Measurements from ENCODE around the gene GART. TPM values are rescaled to one million over a fixed set of nuclear protein-coding genes. Genes with fewer than 3 reads are reported as not detected.

GART gene
- total RNA-seq, 1 experiment from 2014 or later, result 241 TPM

DNA sequence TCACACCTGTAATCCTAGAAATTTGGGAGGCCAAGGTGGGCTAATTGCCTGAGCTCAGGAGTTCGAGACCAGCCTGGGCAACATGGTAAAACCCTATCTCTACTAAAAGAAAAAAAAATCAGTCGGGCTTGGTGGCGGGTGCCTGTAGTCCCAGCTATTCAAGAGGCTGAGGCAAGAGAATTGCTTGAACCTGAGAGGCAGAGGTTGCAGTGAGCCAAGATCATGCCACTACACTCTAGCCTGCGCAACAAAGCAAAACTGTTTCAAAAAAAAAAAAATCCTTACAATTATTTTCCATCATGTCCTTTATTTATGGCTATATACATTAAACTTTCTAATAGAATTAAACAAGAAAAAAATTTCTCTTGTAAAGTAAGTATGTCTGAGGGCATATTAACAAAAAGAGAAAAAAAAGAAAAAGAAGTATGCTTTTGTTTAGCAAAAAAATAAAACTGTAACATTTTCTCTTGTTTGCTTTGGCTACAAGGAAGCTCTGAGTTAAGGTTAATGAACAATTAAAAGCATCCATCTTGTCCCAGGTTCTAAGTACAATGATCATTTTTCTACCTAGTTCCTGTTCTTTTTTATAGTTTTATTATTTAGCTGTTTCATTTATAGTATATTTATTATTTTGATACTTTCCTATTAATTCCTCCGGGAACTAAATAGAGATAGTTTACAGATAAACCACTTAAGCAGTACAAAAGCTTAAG is 80.2 kb downstream of the GART start:
- no TSS peak for BruUV-seq (replicated peaks)
- no peaks in the 10 kb centered on the region; a peak in 1 of 4 replicates for H3K36me3 ChIP-seq (ENCODE audit: control insufficient read depth in 1 of 2, insufficient read depth in 2 of 2, low read length in 2 of 2)
- H4K20me1 ChIP-seq (ENCODE audit: insufficient read depth), result no peaks in the 10 kb centered on the region
- no peak for DNase-seq (ENCODE audit: low read depth, low spot score)
- no peak for ATAC-seq
- no peak overlapping the region for H3K27ac ChIP-seq (ENCODE audit: low read depth, low read length)
- no peaks in the 10 kb centered on the region for H3K79me2 ChIP-seq (ENCODE audit: insufficient read depth, low read length)
- CTCF ChIA-PET, result interaction anchor here (1.4 kb wide), 1 partner anchor 144 kb away, joined by 3 read pairs; no protein-coding TSS in a partner anchor
- POLR2A ChIA-PET, result interaction anchor here (1.6 kb wide), 1 partner anchor 18 kb away, joined by 4 read pairs; the partner anchor contains the start of gene TMEM50B
- H3K4me2 ChIP-seq (ENCODE audit: low read length), result no peak overlapping the region
- RAD21 ChIA-PET (ENCODE audit: low non-redundant PET in 1 of 2, low total read pairs in 2 of 2, uncharacterized antibody in 2 of 2, unreplicated experiment in 2 of 2), result no interaction called here
- H3K27me3 ChIP-seq (ENCODE audit: insufficient read depth, low read length), result no peaks in the 10 kb centered on the region
- H3K4me3 ChIP-seq (replicated peaks in 1 of 2; ENCODE audit: low read depth in 1 of 2, low read length in 2 of 2), result no peak overlapping the region
- TF ChIP-seq EZH2phosphoT487 (IDR thresholded peaks at IDR 0.05; ENCODE audit: borderline replicate concordance) (no peak), ZFX (IDR thresholded peaks at IDR 0.05) (no peak), CBX3 (IDR thresholded peaks at IDR 0.05; ENCODE audit: low read depth) (no peak), FOSL1 (IDR thresholded peaks at IDR 0.05; ENCODE audit: low read depth) (no peak), CTCF (IDR thresholded peaks at IDR 0.05 in 2 of 3, conservative IDR thresholded peaks at IDR 0.05 in 1 of 3; ENCODE audit: borderline replicate concordance in 1 of 3, insufficient read depth in 1 of 3, low read depth in 2 of 3, low read length in 2 of 3) (no peak), JUND (IDR thresholded peaks at IDR 0.05) (no peak), POLR2A (IDR thresholded peaks at IDR 0.05; ENCODE audit: borderline replicate concordance, extremely low read depth, insufficient read depth, insufficient read length) (no peak), SRF (IDR thresholded peaks at IDR 0.05; ENCODE audit: low read depth) (no peak), ATF3 (IDR thresholded peaks at IDR 0.05) (no peak), RAD21 (IDR thresholded peaks at IDR 0.05; ENCODE audit: low read depth) (no peak), CEBPB (IDR thresholded peaks at IDR 0.05; ENCODE audit: low read depth) (no peak), TCF7L2 (IDR thresholded peaks at IDR 0.05; ENCODE audit: borderline replicate concordance, extremely low read depth, insufficient read depth, insufficient read length) (no peak)
- TF ChIP-seq, protein P1, sequence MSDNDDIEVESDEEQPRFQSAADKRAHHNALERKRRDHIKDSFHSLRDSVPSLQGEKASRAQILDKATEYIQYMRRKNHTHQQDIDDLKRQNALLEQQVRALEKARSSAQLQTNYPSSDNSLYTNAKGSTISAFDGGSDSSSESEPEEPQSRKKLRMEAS (IDR thresholded peaks at IDR 0.05), result no peak
- TF ChIP-seq, protein P2, sequence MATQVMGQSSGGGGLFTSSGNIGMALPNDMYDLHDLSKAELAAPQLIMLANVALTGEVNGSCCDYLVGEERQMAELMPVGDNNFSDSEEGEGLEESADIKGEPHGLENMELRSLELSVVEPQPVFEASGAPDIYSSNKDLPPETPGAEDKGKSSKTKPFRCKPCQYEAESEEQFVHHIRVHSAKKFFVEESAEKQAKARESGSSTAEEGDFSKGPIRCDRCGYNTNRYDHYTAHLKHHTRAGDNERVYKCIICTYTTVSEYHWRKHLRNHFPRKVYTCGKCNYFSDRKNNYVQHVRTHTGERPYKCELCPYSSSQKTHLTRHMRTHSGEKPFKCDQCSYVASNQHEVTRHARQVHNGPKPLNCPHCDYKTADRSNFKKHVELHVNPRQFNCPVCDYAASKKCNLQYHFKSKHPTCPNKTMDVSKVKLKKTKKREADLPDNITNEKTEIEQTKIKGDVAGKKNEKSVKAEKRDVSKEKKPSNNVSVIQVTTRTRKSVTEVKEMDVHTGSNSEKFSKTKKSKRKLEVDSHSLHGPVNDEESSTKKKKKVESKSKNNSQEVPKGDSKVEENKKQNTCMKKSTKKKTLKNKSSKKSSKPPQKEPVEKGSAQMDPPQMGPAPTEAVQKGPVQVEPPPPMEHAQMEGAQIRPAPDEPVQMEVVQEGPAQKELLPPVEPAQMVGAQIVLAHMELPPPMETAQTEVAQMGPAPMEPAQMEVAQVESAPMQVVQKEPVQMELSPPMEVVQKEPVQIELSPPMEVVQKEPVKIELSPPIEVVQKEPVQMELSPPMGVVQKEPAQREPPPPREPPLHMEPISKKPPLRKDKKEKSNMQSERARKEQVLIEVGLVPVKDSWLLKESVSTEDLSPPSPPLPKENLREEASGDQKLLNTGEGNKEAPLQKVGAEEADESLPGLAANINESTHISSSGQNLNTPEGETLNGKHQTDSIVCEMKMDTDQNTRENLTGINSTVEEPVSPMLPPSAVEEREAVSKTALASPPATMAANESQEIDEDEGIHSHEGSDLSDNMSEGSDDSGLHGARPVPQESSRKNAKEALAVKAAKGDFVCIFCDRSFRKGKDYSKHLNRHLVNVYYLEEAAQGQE (IDR thresholded peaks at IDR 0.05; ENCODE audit: low read depth), result no peak
- H3K9me3 ChIP-seq (ENCODE audit: control insufficient read depth in 1 of 2, insufficient read depth in 1 of 2, low read depth in 1 of 2, low read length in 2 of 2), result no peaks in the 10 kb centered on the region
- H2AFZ ChIP-seq (ENCODE audit: low read depth, low read length, poor library complexity, severe bottlenecking), result no peak overlapping the region
- no peaks in the 10 kb centered on the region for H3K9me2 ChIP-seq (ENCODE audit: insufficient read depth)
- no peaks in the 10 kb centered on the region for H3K4me1 ChIP-seq (ENCODE audit: control insufficient read depth in 1 of 2, insufficient read depth in 2 of 2, low read length in 2 of 2)
- intact Hi-C loops (cut with micrococcal nuclease), result no loop called here
- no peak overlapping the region for H3K9ac ChIP-seq (ENCODE audit: low read length)

Data from HCT116 (cell line).